Left cardiac atrium (tissue), 4 donors: ENCODE results near the gene LTB4R. TPM values are rescaled to one million over a fixed set of nuclear protein-coding genes. Genes with fewer than 3 reads are reported as not detected.
"Not testable (repeated sequence)": the region's sequence is repeated elsewhere in the genome, so short reads cannot be mapped to it uniquely, and the experiment has no call there.

Experiments used
- ATAC-seq, 2 donors: fragments of 200-7000 bp; cut with Tn5 transposase; one replicate each; pipeline ENCODE4 v1.9.1; 2020; ENCODE audit warnings: mild to moderate bottlenecking in 2 of 2, moderate library complexity in 2 of 2
- DNase-seq: peaks from one replicate; pipeline ENCODE4 v3.0.0-alpha.2; 2020
- intact Hi-C, 2 donors: fragments of 100-400 bp; cut with DNase I; formaldehyde crosslinking; loops; one replicate each; pipeline versions ENCODE4 v1.14.1 to v1.15.1; 2022 to 2023
- total RNA-seq, 2 donors: library from RNA; stranded (reverse); fragmentation: NEBNext Ultra II Directional; extraction: Animal tissue kit (Norgen Biotek cat#: 25700); gene quantifications; one replicate each; pipeline ENCODE4 v1.2.1, GENCODE V29; 2021
- donor health status: DM: no; HTN: yes; CAD: no.
- donor health status: DM: no; HTN: yes; CAD: no; lungs with severe emphysema.
- donor health status: DM: yes; HTN: yes; CAD: no.
- donor health status: Dilated cardiomyopathy.

The LTB4R gene
- total RNA-seq, 2 donors from 2014 or later: 2.8 to 3.2 TPM

DNA sequence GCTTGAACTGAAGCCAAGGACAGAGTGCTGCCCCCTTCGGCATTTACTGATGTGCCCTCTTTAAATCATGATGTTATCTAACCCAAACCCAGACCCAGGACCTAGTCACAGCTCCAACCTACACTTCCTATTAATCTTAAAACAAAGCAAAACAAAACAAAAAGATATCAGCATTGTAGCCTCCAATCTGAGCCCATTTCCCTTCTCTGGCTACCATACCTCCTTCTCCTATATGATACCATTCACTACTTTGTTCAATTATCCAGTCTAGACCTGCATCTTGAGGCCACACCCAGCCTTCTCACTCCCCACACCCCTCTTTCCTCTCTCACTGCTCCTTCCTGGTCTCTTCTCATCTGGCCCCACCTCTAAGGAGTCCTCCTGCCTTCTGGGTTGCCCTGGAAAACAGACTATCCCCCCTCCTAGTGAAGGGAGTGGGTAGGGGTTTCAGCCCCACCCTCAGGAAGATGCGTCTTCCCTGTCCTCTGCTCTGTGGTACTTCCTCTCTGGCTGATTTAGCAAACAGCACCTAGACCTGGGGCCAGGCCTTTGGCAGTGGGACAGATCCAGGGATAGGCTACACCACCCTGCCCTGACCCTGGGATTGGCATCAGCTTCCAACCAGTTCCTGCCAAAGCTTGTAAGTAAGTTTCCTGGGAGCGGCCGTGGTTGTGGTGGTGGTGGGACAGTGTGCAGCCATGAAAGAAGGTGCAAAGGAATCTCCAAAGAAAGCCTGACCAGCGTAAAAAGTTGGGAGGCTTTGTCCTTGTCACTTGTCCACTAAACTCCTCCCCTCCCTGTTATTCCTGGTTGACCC, 3.3 kb downstream of the LTB4R start:
- intact Hi-C loops: no loop called here
- no peak for DNase-seq
- no peak for ATAC-seq

DNA sequence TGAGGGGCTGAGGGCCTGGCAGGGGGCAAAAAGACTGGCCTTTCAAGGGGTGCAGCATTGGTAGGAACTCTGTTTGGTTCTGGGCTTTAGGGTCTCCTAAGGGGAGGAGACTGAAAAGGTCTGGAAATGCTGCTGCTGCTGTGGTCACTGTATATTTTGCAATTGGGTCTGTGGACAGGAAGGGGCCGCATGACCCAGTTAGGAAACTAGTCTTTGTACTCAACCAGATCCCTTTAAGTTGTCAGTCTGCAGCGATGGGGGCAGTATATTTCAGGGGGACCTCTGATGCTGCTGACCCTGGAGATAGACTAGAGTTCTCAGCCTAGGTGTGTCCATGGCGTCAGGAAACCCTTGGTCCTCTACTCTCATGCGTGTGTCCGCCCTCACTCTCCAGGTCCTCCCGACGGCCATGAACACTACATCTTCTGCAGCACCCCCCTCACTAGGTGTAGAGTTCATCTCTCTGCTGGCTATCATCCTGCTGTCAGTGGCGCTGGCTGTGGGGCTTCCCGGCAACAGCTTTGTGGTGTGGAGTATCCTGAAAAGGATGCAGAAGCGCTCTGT, 4.0 kb downstream of the LTB4R start:
- ATAC-seq: no peak
- intact Hi-C loops: no loop called here
- no peak for DNase-seq

GRCh38 chr14:24315807-24316596, 4.7 kb downstream of the LTB4R start:
- peak; percentile 78 for DNase-seq
- peak; percentile 29 to 36 for ATAC-seq
- intact Hi-C loops: no loop called here

- intact Hi-C loops: no loop called here
- no peak for DNase-seq
- ATAC-seq: peak; percentile 6 to 8
These were observed 5.3 kb downstream of the LTB4R start for GRCh38 chr14:24316597-24316950.

DNA sequence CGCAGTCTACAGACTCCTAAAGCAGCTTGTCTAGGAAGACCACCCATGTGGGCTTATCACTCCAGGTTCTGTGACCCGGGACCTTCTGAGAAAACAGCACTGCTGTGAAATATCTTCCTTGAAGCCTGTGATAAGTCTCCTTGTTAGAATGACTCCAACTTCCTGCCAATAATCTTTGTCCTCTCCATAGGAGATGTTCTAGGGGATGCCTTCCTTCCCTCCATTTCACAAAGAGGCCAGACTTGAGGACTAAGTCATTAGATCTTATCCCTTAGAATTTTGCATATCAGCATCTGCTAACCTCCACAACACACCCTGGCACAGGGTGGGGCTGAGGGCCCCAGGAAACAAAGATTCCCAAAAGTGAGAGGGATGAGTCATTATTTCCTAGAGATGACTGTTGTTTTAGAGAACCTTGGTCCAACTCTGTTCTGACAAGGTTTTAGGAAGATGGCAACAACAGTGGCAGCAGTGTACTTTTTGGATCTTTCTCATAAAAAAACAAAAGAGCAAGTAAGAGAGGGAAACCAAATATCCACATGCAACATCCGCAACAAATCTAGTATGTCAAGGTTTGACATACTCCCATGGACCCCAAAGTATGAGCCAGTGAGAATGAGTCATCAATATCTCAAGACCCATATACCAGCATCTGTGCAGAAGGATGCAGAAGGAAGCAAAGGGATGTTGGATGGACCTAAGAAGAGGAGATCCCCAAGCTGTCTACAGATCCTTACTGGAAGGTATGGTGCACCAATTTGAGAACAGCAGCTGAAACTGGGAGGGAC, 6.0 kb downstream of the LTB4R start:
- intact Hi-C loops: no loop called here
- peak in 1 of 2 donors; percentile 10 for ATAC-seq
- no peak for DNase-seq

DNA sequence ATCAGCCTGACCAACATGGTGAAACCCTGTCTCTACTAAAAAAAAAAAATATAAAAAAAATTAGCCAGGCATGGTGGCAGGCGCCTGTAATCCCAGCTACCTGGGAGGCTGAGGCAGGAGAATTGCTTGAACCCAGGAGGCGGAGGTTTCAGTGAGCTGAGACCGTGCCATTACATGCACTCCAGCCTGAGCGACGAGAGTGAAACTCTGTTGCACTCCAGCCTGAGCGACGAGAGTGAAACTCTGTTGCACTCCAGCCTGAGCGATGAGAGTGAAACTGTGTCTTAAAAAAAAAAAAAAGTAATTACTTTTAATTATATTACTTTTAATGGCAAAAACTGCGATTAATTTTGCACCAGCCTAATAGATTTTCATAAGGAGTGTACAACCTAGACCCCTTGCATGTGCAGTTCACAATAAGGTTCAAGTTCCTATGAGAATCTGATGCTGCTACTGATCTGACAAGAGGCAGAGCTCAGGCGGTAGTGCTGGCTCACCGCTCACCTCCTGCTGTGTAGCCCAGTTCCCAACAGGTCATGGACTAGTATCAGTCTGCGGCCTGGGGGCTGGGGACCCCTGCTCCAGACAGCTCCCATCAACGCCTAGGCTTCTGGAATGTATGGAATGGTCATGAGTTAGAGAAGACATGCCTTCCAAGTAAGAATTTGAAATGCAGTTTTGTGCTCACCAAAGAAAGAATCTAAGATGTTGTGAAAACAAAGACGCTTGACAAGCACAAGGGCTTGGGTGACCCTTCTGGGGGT, 10.1 kb downstream of the LTB4R start:
- no peak for ATAC-seq
- DNase-seq: no peak
- intact Hi-C loops: no loop called here

DNA sequence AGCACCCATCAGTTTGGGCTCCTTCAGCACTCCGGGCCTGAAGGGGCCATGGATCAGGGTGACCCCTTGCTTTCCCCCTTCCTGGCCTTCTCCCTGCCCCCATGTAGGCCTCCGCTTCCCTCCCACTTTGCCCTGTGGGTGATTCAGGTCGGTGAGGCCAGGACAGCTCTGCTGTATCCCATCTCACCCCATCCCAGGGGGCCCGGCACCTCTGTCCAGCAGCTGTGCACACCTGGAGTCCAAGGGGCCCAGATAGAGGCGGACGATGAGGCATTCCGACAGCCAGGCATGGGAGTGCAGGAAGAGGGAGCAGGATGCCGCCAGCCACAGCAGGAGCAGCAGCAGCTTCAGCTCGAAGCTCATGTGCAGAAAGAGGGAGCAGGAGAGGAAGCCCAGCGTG, 11.4 kb downstream of the LTB4R start:
- DNase-seq: no peak
- intact Hi-C loops: no loop called here
- ATAC-seq: no peak

- intact Hi-C loops: no loop called here
- no peak for DNase-seq
- no peak for ATAC-seq
These were observed 12.0 kb downstream of the LTB4R start for GRCh38 chr14:24323341-24323740.

- intact Hi-C loops: no loop called here
- ATAC-seq: no peak
- DNase-seq: no peak
These were observed 12.7 kb downstream of the LTB4R start for GRCh38 chr14:24324024-24324423.

DNA sequence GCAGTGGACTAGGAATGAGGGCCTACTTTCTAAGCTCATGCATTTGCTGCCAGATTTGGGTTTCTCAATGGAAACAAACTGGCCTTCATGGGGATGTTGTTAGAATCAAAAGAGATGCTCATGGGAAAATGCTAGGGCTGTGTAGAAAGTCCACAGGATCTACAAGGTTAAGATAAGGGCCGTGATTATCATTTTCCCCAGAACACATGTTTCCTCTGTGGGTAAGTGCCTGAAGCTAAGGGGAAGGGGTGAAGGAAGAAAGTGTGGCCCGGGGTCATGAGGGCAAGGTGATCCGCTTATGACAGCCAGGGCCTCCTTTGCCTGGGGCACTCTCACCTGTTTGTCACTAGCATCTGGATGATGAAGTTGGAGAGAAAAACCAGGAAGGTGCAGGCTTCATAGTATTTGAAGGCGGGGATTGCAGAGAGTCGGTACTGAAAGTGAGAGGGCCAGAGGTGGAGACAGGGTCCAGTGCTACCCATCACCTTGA, 13.8 kb downstream of the LTB4R start:
- intact Hi-C loops: no loop called here
- ATAC-seq: no peak
- DNase-seq: no peak

- no peak for DNase-seq
- ATAC-seq: no peak
- intact Hi-C loops: no loop called here
These were observed 14.7 kb downstream of the LTB4R start for GRCh38 chr14:24325963-24326362.

GRCh38 chr14:24327303-24327702, 16.0 kb downstream of the LTB4R start:
- ATAC-seq (no peak), DNase-seq (no peak)
- intact Hi-C loops: no loop called here

GRCh38 chr14:24327914-24328313, 16.6 kb downstream of the LTB4R start:
- ATAC-seq, intact Hi-C loops: not testable (repeated sequence)
- DNase-seq: peak; percentile 64

DNA sequence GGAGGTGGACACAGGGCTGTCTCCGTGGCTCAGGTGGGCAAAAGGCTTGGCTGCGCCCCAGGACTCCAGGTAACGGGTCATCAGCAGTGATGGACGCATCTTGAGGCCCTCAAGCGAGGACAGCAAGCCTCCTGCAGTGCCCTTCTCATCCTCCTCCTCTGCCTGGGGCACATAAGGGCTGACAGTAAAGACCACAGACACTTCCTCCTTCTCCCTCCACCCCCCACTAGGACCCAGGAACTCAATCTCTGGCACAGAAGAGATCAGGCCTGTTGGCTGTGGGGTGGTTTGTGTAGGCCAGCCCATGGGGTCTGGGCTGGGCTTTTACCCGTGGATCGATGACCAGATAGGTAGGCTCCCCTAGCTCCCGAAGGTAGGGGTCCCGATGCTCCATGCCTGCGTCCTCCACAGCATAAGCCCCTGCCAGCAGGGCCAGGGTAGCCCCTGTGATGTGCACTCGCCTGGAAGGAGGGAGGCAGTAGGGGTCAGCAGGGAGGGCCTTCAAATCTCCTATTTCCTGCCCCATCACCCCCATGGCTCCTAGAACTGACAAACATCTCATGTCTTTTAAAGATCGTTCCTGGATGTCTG, 17.9 kb downstream of the LTB4R start:
- intact Hi-C loops: no loop called here
- no peak for DNase-seq
- no peak for ATAC-seq

- ATAC-seq: peak; percentile 2 to 22
- peak; percentile 60 for DNase-seq
- intact Hi-C loops: loop anchor here in 1 of 2 donors (5.0 kb wide), 1 partner anchor 103 kb away; no protein-coding TSS in a partner anchor
These were observed 18.4 kb downstream of the LTB4R start for GRCh38 chr14:24329736-24330135.

- intact Hi-C loops: loop anchor here in 1 of 2 donors (5.0 kb wide), 1 partner anchor 101 kb away; no protein-coding TSS in a partner anchor
These were observed 19.8 kb downstream of the LTB4R start for GRCh38 chr14:24330973-24331674.

DNA sequence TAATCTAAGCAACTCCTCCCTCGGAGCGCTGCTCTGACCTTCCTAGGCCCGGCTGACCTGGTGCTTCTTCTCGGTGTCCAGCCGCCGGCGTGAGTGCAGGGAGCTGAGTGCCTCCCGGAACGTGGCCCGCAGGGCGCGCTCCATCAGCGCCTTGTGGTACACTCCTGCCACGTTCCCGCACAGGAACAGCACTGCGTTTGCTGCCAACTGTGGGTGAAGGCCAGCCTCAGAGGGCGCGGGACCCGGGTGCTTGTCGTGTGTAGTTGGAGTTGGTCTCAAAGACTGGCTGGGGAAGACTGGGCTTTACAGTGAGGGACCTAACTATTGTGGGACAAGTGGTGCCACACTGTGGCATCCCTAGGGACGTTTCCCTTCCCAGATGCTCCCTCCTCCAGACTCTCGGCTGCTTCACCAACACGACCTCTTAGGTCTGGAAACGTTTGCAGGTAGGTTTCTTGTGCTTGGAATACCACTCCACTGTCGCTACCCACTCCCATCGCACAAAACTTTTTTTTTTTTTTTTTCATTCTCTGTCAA, 20.5 kb downstream of the LTB4R start:
- DNase-seq: no peak
- intact Hi-C loops: loop anchor here (2.0 to 5.0 kb wide), 2 partner anchors 101 to 105 kb away; no protein-coding TSS in a partner anchor
- ATAC-seq: no peak

More at GRCh38 chr14:24330973-24331674, 19.8 kb downstream of the LTB4R start:
- no peak for DNase-seq
- ATAC-seq: no peak
